H1 (cell line): Measurements from ENCODE around the gene VARS2. TPM values are rescaled to one million over a fixed set of nuclear protein-coding genes. Genes with fewer than 3 reads are reported as not detected.

Experiments
- CTCF ChIA-PET: fragments of 300-600 bp; sonication (Branson Sonifier 250); formaldehyde crosslinking; loops from one replicate; lab custom pipeline; 2021; ENCODE audit not compliant: partially characterized antibody; lab: Charles Lee
- POLR2A ChIA-PET: fragments of 300-600 bp; sonication (Branson Sonifier 250); formaldehyde crosslinking; loops from one replicate; lab custom pipeline; 2021; ENCODE audit warnings: inconsistent platforms; ENCODE audit not compliant: partially characterized antibody; lab: Charles Lee
- DNase-seq, 2 experiments: peaks; one replicate each; pipeline versions ENCODE4 v3.0.0 to v3.0.0-alpha.2; 2010 to 2022; ENCODE audit warnings: low spot score in 2 of 2, low read depth in 1 of 2, mixed read lengths in 1 of 2
- FAIRE-seq: peaks from 2 replicates; lab custom pipeline; 2011; peaks lifted over from hg19 to GRCh38; lab: Jason Lieb, UNC
- H2AFZ ChIP-seq: 2 replicates; pipeline ENCODE4 v1.8.1; 2012; ENCODE audit warnings: low read length, inconsistent platforms
- H2AK5ac ChIP-seq: 2 replicates; pipeline ENCODE4 v1.6.1; 2013; ENCODE audit warnings: low read depth, low read length
- H2BK120ac ChIP-seq: replicated peaks from 2 replicates; pipeline ENCODE3; 2013; ENCODE audit warnings: low read depth, low read length, inconsistent platforms
- H2BK12ac ChIP-seq: 2 replicates; pipeline ENCODE4 v1.6.1; 2013; ENCODE audit warnings: low read depth, low read length
- H2BK15ac ChIP-seq: 2 replicates; pipeline ENCODE4 v1.6.1; 2013; ENCODE audit warnings: low read length
- H2BK20ac ChIP-seq: 2 replicates; pipeline ENCODE4 v1.6.1; 2013; ENCODE audit warnings: low read length
- H2BK5ac ChIP-seq: 2 replicates; pipeline ENCODE4 v1.6.1; 2013; ENCODE audit warnings: low read depth, low read length
- H3K14ac ChIP-seq: 2 replicates; pipeline ENCODE4 v1.6.1; 2013; ENCODE audit warnings: inconsistent platforms; ENCODE audit not compliant: insufficient read length
- H3K18ac ChIP-seq: 2 replicates; pipeline ENCODE4 v1.6.1; 2013; ENCODE audit warnings: low read length; ENCODE audit errors: extremely low read depth
- H3K23ac ChIP-seq: 2 replicates; pipeline ENCODE4 v1.6.1; 2013; ENCODE audit warnings: inconsistent platforms; ENCODE audit not compliant: insufficient read length
- H3K23me2 ChIP-seq: 2 replicates; pipeline ENCODE4 v1.6.1; 2013; ENCODE audit warnings: low read depth, low read length
- H3K27ac ChIP-seq: 2 replicates; pipeline ENCODE4 v1.6.1; 2011; ENCODE audit warnings: low read depth, low read length, inconsistent platforms
- H3K27me3 ChIP-seq, 4 experiments: replicated peaks in 1 of 4; 1 replicate in 1 of 4; 2 replicates in 3 of 4; pipeline versions ENCODE4 v1.6.1 to v1.8.1; 2011 to 2013; ENCODE audit warnings: low read length in 3 of 4, mild to moderate bottlenecking in 3 of 4, inconsistent platforms in 2 of 4, mixed read lengths in 2 of 4, moderate library complexity in 1 of 4; ENCODE audit not compliant: control insufficient read depth in 3 of 4, insufficient read depth in 3 of 4; ENCODE audit errors: extremely low read depth in 1 of 4
- H3K36me3 ChIP-seq, 4 experiments: 2 replicates each; pipeline versions ENCODE4 v1.6.1 to v1.8.1; 2011 to 2013; ENCODE audit warnings: mild to moderate bottlenecking in 4 of 4, low read length in 3 of 4, moderate library complexity in 2 of 4, control low read depth in 1 of 4, inconsistent platforms in 1 of 4; ENCODE audit not compliant: insufficient read depth in 4 of 4, control insufficient read depth in 2 of 4
- H3K4ac ChIP-seq: replicated peaks from 2 replicates; pipeline ENCODE3; 2013; ENCODE audit warnings: low read length, low read depth, mixed read lengths, inconsistent platforms; ENCODE audit not compliant: insufficient read length
- H3K4me1 ChIP-seq, 4 experiments: replicated peaks in 1 of 4; 1 replicate in 1 of 4; 2 replicates in 3 of 4; pipeline versions ENCODE4 v1.6.1 to v1.8.1; 2011 to 2013; ENCODE audit warnings: low read length in 3 of 4, inconsistent platforms in 2 of 4, mixed read lengths in 1 of 4; ENCODE audit not compliant: insufficient read depth in 4 of 4, control insufficient read depth in 3 of 4
- H3K4me2 ChIP-seq, 2 experiments: 2 replicates each; pipeline versions ENCODE4 v1.6.1 to v1.8.1; 2011 to 2013; ENCODE audit warnings: low read depth in 2 of 2, low read length in 2 of 2, control low read depth in 1 of 2, inconsistent platforms in 1 of 2, mild to moderate bottlenecking in 1 of 2; ENCODE audit not compliant: insufficient read depth in 1 of 2
- H3K4me3 ChIP-seq, 4 experiments: fragments of 200-600, 300-600 bp in 1 of 4; sonication (generic), shearing (Covaris generic), sonication (Bioruptor Twin) in 1 of 4; 2 replicates each; pipeline versions ENCODE4 v1.5.1 to v1.8.1; 2011 to 2016; ENCODE audit warnings: low read length in 4 of 4, low read depth in 3 of 4, control low read depth in 2 of 4, inconsistent platforms in 2 of 4, mild to moderate bottlenecking in 2 of 4, mixed read lengths in 1 of 4, moderate library complexity in 1 of 4; ENCODE audit not compliant: insufficient read depth in 2 of 4; ENCODE audit errors: extremely low read depth in 1 of 4
- H3K56ac ChIP-seq: replicated peaks from 2 replicates; pipeline ENCODE3; 2013; ENCODE audit warnings: low read depth, mild to moderate bottlenecking, mixed read lengths, low read length, inconsistent platforms; ENCODE audit not compliant: insufficient read length
- H3K79me1 ChIP-seq: 2 replicates; pipeline ENCODE4 v1.6.1; 2013; ENCODE audit warnings: low read depth, low read length, control low read depth
- H3K79me2 ChIP-seq, 2 experiments: 2 replicates each; pipeline versions ENCODE4 v1.6.1 to v1.8.1; 2012 to 2013; ENCODE audit warnings: low read length in 2 of 2, mild to moderate bottlenecking in 2 of 2, inconsistent platforms in 1 of 2; ENCODE audit not compliant: insufficient read depth in 2 of 2, control insufficient read depth in 1 of 2
- H3K9ac ChIP-seq, 4 experiments: replicated peaks in 1 of 4; 1 replicate in 1 of 4; 2 replicates in 3 of 4; pipeline versions ENCODE4 v1.6.1 to v1.8.1; 2011 to 2013; ENCODE audit warnings: low read depth in 3 of 4, low read length in 3 of 4, control low read depth in 2 of 4, mild to moderate bottlenecking in 2 of 4, moderate library complexity in 2 of 4, inconsistent platforms in 1 of 4; ENCODE audit errors: extremely low read depth in 1 of 4
- H3K9me3 ChIP-seq, 2 experiments: 2 replicates each; pipeline versions ENCODE4 v1.6.1 to v1.8.1; 2012 to 2013; ENCODE audit warnings: mild to moderate bottlenecking in 2 of 2, moderate library complexity in 2 of 2, control low read depth in 1 of 2, inconsistent platforms in 1 of 2, low read depth in 1 of 2, low read length in 1 of 2, mixed read lengths in 1 of 2; ENCODE audit not compliant: insufficient read depth in 2 of 2
- H4K20me1 ChIP-seq, 2 experiments: replicated peaks in 1 of 2; 2 replicates each; pipeline versions ENCODE3 to v1.8.1; 2011 to 2013; ENCODE audit warnings: inconsistent platforms in 2 of 2, low read length in 2 of 2, mild to moderate bottlenecking in 1 of 2; ENCODE audit not compliant: insufficient read depth in 2 of 2, control insufficient read depth in 1 of 2
- H4K5ac ChIP-seq: 2 replicates; pipeline ENCODE4 v1.6.1; 2013; ENCODE audit warnings: low read length, low read depth, mixed read lengths, inconsistent platforms; ENCODE audit not compliant: insufficient read length
- H4K8ac ChIP-seq: 2 replicates; pipeline ENCODE4 v1.8.0; 2013; ENCODE audit warnings: mild to moderate bottlenecking, moderate library complexity, low read length, inconsistent platforms; ENCODE audit not compliant: insufficient read depth; ENCODE audit errors: extremely low read depth
- H4K91ac ChIP-seq: replicated peaks from 2 replicates; pipeline ENCODE3; 2013; ENCODE audit warnings: low read length, mixed read lengths, inconsistent platforms; ENCODE audit not compliant: insufficient read length
- BACH1 ChIP-seq: IDR thresholded peaks from 2 replicates; pipeline ENCODE4 v1.6.1; 2012; ENCODE audit warnings: low read length, improper control_type of control experiment
- EGR1 ChIP-seq: IDR thresholded peaks from 2 replicates; pipeline ENCODE4 v1.6.1; 2011; ENCODE audit warnings: low read depth, low read length, borderline replicate concordance
- GABPA ChIP-seq: IDR thresholded peaks from 2 replicates; pipeline ENCODE4 v1.6.1; 2011; ENCODE audit warnings: mild to moderate bottlenecking, low read length, moderate library complexity, borderline replicate concordance; ENCODE audit not compliant: insufficient read depth
- JUND ChIP-seq: IDR thresholded peaks from 2 replicates; pipeline ENCODE4 v1.6.1; 2011; ENCODE audit warnings: mild to moderate bottlenecking, improper control_type of control experiment, low read length
- KDM5A ChIP-seq: fragments of 200-600 bp; IDR thresholded peaks from 2 replicates; pipeline ENCODE4 v1.7.1; 2012; ENCODE audit warnings: mild to moderate bottlenecking, low read length, inconsistent platforms, mixed read lengths
- RBBP5 ChIP-seq: IDR thresholded peaks from 2 replicates; pipeline ENCODE4 v1.7.1; 2012; ENCODE audit warnings: low read depth, mild to moderate bottlenecking, inconsistent platforms, low read length, moderate library complexity, borderline replicate concordance
- SP4 ChIP-seq: IDR thresholded peaks from 2 replicates; pipeline ENCODE4 v1.6.1; 2012; ENCODE audit warnings: low read length, inconsistent platforms
- SUZ12 ChIP-seq: fragments of 200-600 bp; sonication (generic); IDR thresholded peaks from 2 replicates; pipeline ENCODE4 v1.6.1; 2012; ENCODE audit warnings: mild to moderate bottlenecking, inconsistent platforms, low read length, moderate library complexity, mixed read lengths
- TEAD4 ChIP-seq: IDR thresholded peaks from 2 replicates; pipeline ENCODE4 v1.6.1; 2012; ENCODE audit warnings: low read depth, low read length, inconsistent platforms, mixed read lengths
- WGBS, 2 experiments: shearing (Covaris generic) in 1 of 2; methylation state at CpG; one replicate each; pipeline versions ENCODE4 v1.1.6 to v1.1.7; 2013 to 2015; ENCODE audit warnings: low lambda C conversion rate in 2 of 2, mixed read lengths in 2 of 2, inconsistent platforms in 1 of 2, low coverage in 1 of 2, missing lambda C conversion rate in 1 of 2; ENCODE audit not compliant: insufficient replicate concordance in 2 of 2, insufficient coverage in 1 of 2, insufficient read length in 1 of 2; ENCODE audit errors: extremely low coverage in 1 of 2, missing lambda C conversion rate in 1 of 2; 5-methylcytosine and 5-hydroxymethylcytosine counted together
- polyA plus RNA-seq, 7 experiments: library from polyadenylated mRNA; depleted of rRNA in 3 of 7; stranded (reverse) in 5 of 7; unstranded in 2 of 7; fragments of >200 nt in 5 of 7; fragments of 200-250 nt in 2 of 7; gene quantifications; 1 replicate in 5 of 7; 2 replicates in 1 of 7; 4 replicates in 1 of 7; pipeline versions ENCODE4 v1.2.1 to v1.2.3, GENCODE V29; 2011 to 2013; ENCODE audit warnings: missing spikeins in 2 of 7, mixed read lengths in 2 of 7
- total RNA-seq: library from RNA; stranded (reverse); fragmentation: NEBNext Ultra II Directional; extraction: Animal tissue kit (Norgen Biotek cat#: 25700); gene quantifications from 2 replicates; pipeline ENCODE4 v1.2.1, GENCODE V29; 2021

The VARS2 gene
- total and polyA plus RNA-seq, 2 of the 8 experiments (the other 6 are each of a cell fraction or from before 2014, with no cell fraction given), result 26.8 to 47.7 TPM

- no peak overlapping the region for H4K5ac ChIP-seq
- no peak overlapping the region for H2BK5ac ChIP-seq
- WGBS, 2 experiments, result 89% methylated on average over 8 of the region's 8 CpGs; no CpG with 5 or more reads in 1 of the 2 experiments
- peaks cover 3% of the 10 kb centered on the region; the same call in 1 of the 2 replicates for H3K23me2 ChIP-seq
- H3K79me2 ChIP-seq, result no peaks in the 10 kb centered on the region; a peak in 1 of 4 replicates
- no peak overlapping the region for H4K8ac ChIP-seq
- H3K27me3 ChIP-seq, result no peaks in the 10 kb centered on the region
- H2AK5ac ChIP-seq, result no peak overlapping the region
- no peak overlapping the region for H3K27ac ChIP-seq
- H3K4me1 ChIP-seq, result peaks cover 0 to 14% (median 7%) of the 10 kb centered on the region in 4 experiments; a peak in 6 of 7 replicates
- H2BK12ac ChIP-seq, result no peak overlapping the region
- H2AFZ ChIP-seq, result no peak overlapping the region
- TF ChIP-seq RBBP5, result no peak
- no peak for TF ChIP-seq KDM5A
- TF ChIP-seq TEAD4, result no peak
- TF ChIP-seq EGR1, result no peak
- no peak for TF ChIP-seq BACH1
- TF ChIP-seq SP4, result no peak
- no peak for TF ChIP-seq GABPA
- TF ChIP-seq SUZ12, result no peak
- TF ChIP-seq JUND, result no peak
- TF ChIP-seq, all 59 proteins: peak for 0
- Histone ChIP-seq H4K20me1 (no peaks in the 10 kb centered on the region), H3K18ac (no peak overlapping the region), H2BK15ac (no peak overlapping the region), H2BK120ac (no peak overlapping the region), H3K9ac (no peak overlapping the region), H2BK20ac (no peak overlapping the region), H3K36me3 (peaks cover 6 to 27% (median 16%) of the 10 kb centered on the region in 4 experiments; a peak in 7 of 8 replicates), H3K79me1 (no peaks in the 10 kb centered on the region), H3K9me3 (no peaks in the 10 kb centered on the region), H4K91ac (no peak overlapping the region), H3K23ac (no peak overlapping the region), H3K4me3 (no peak overlapping the region), H3K4ac (no peak overlapping the region), H3K56ac (no peak overlapping the region), H3K4me2 (no peak overlapping the region), H3K14ac (no peak overlapping the region)
- CTCF ChIA-PET, result interaction anchor here (0.7 to 16.0 kb wide), 17 partner anchors 7 to 166 kb away, joined by 3 to 285 read pairs (median 10); partner anchors contain the start of genes DDR1 and MUCL3
- POLR2A ChIA-PET, result interaction anchor here (0.8 to 3.6 kb wide), 3 partner anchors 8 to 190 kb away, joined by 4 to 22 read pairs (median 4); partner anchors contain the start of gene SFTA2
- FAIRE-seq, result no peak
- no peak for DNase-seq
Measured at GRCh38 chr6:30917487-30917886, 3.4 kb downstream of the VARS2 start.
